Neutrophil (primary cell): Measurements from ENCODE around the gene CISH.
A peak's percentile ranks its signal among the peaks of the same experiment; 100 is the strongest.

Source experiments
- H3K27ac ChIP-seq: fragments of 200-600 bp; sonication (generic); 2 replicates; pipeline ENCODE4 v1.5.1; 2016; ENCODE audit warnings: mild to moderate bottlenecking, moderate library complexity
- H3K27me3 ChIP-seq: fragments of 200-600 bp; sonication (generic); 2 replicates; pipeline ENCODE4 v1.6.0; 2016; ENCODE audit warnings: mild to moderate bottlenecking
- H3K36me3 ChIP-seq: fragments of 200-600 bp; sonication (generic); 2 replicates; pipeline ENCODE4 v1.5.1; 2017
- H3K4me1 ChIP-seq, 2 experiments: fragments of 200-600 bp in 1 of 2; sonication (generic) in 1 of 2; 1 replicate in 1 of 2; 2 replicates in 1 of 2; pipeline versions ENCODE4 v1.5.1 to v1.6.1; 2013 to 2016; ENCODE audit warnings: low read depth in 1 of 2, low read length in 1 of 2, mild to moderate bottlenecking in 1 of 2, moderate library complexity in 1 of 2; ENCODE audit not compliant: control insufficient read depth in 1 of 2, insufficient read depth in 1 of 2
- H3K4me3 ChIP-seq, 2 experiments: fragments of 200-600 bp in 1 of 2; sonication (generic) in 1 of 2; 1 replicate in 1 of 2; 2 replicates in 1 of 2; pipeline ENCODE4 v1.5.1; 2013 to 2016; ENCODE audit warnings: low read depth in 1 of 2, low read length in 1 of 2, mild to moderate bottlenecking in 1 of 2, moderate library complexity in 1 of 2
- H3K9me3 ChIP-seq: fragments of 200-600 bp; sonication (generic); 2 replicates; pipeline ENCODE4 v1.5.1; 2016
- TF ChIP-seq, protein P1 (sequence below): fragments of 200-600 bp; sonication (generic); IDR thresholded peaks from 2 replicates; pipeline ENCODE4 v1.5.1; 2016; ENCODE audit warnings: antibody characterized with exemption

Gene CISH

DNA sequence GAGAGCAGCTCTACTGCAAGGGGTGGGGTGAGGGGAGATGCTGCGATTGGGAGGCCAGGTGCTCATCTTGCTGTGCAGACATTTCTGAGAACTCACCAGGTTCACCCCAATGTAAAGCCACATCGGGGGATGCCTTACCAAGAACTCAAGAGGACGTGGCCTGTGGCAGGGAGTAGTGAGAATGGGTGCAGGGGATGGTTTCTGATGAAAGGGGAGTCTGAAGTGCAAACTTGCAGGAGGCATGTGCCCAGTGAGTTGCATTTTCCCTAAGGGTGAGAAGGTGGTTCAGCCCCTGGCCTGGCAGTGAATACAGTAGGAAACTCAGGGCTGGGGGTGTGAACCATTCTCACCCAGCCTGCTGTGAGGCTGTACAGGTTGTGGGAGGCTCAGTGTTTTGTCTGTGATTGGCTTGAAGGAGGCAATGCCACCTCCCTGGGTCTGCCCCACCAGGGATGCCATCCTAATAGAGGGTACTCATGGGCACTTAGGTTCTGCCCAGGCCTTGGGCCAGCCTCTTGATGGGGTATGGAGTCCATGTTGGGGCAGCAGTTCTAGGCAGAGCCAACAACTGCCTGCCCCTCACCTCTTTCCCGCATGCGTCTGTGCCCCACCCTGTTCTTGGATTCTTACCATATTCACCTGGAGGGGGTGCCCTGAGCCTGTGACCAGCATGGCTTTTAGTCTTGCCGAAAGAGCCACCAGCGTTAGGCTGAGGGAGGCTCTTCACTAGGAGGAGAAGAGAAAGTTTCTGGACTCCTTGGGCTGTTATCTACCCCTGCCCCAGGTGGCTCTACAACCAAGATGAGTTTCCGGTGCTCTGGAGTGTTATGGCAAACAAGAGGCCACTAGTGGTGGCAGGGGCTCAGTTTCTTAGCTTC is 37.8 kb downstream of the CISH start:
- no peaks in the 10 kb centered on the region for H3K9me3 ChIP-seq
- no peak overlapping the region for H3K27ac ChIP-seq
- peaks cover 14 to 18% of the 10 kb centered on the region in 2 experiments for H3K4me1 ChIP-seq
- no peak overlapping the region for H3K4me3 ChIP-seq
- H3K27me3 ChIP-seq, result no peaks in the 10 kb centered on the region
- no peaks in the 10 kb centered on the region for H3K36me3 ChIP-seq
- TF ChIP-seq, protein P1, sequence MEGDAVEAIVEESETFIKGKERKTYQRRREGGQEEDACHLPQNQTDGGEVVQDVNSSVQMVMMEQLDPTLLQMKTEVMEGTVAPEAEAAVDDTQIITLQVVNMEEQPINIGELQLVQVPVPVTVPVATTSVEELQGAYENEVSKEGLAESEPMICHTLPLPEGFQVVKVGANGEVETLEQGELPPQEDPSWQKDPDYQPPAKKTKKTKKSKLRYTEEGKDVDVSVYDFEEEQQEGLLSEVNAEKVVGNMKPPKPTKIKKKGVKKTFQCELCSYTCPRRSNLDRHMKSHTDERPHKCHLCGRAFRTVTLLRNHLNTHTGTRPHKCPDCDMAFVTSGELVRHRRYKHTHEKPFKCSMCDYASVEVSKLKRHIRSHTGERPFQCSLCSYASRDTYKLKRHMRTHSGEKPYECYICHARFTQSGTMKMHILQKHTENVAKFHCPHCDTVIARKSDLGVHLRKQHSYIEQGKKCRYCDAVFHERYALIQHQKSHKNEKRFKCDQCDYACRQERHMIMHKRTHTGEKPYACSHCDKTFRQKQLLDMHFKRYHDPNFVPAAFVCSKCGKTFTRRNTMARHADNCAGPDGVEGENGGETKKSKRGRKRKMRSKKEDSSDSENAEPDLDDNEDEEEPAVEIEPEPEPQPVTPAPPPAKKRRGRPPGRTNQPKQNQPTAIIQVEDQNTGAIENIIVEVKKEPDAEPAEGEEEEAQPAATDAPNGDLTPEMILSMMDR, result no peak

DNA sequence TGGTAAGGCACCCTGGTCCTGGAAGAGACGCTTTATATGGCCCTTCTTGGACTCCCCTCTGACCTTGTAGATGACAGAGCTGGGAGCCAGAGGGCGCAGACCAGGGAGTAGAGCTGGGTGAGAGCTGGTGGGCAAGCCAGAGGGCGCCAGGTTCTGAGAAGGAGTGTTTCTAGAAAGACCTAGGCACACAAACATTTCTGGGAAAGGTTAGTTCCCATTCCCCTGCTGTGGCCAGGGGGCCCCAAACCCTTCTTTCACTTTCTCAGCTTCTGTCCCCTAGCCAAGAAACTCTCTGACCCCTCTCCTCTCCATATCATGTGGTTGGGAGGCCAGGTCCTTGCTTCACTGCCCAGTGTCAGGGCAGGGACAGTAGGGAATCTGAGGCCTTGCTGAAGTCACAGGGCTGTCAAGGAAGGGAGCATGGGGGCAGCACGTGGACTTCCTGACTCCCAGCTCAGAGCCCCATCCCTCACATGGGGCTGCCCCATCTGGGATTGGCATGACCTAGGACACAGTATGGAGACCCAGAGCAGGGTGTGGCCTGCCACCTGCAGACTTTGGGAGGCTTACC is 38.7 kb downstream of the CISH start:
- H3K4me1 ChIP-seq, result peaks cover 23 to 26% of the 10 kb centered on the region in 2 experiments
- no peaks in the 10 kb centered on the region for H3K36me3 ChIP-seq
- H3K9me3 ChIP-seq, result no peaks in the 10 kb centered on the region
- H3K27me3 ChIP-seq, result no peaks in the 10 kb centered on the region
- no peak overlapping the region for H3K27ac ChIP-seq
- TF ChIP-seq, protein P1, result no peak
- H3K4me3 ChIP-seq, result no peak overlapping the region

DNA sequence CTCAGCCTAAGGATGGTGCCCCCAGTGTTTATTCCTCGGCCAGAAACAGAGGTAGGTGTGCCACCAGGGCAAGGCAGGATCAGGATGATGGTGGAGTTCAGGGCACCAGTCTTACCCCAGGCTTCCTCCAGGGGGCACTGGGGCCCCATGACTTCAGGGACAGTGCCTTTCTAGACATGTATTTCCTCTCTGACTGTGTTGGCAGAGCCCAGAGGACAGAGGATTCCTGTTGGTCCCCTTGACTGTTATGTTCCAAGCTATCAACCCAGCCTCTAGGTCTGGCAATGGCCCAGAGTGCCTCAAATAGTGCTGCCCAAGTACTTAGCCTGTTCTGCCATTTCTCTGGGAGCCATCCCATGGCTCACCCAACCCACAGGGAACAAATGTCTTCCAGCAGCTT is 39.4 kb downstream of the CISH start:
- peaks cover 3% of the 10 kb centered on the region for H3K27me3 ChIP-seq
- no peak overlapping the region for H3K4me3 ChIP-seq
- peaks cover 29 to 33% of the 10 kb centered on the region in 2 experiments for H3K4me1 ChIP-seq
- no peaks in the 10 kb centered on the region for H3K36me3 ChIP-seq
- TF ChIP-seq, protein P1, result peak; percentile 97
- H3K9me3 ChIP-seq, result no peaks in the 10 kb centered on the region
- H3K27ac ChIP-seq, result no peak overlapping the region

DNA sequence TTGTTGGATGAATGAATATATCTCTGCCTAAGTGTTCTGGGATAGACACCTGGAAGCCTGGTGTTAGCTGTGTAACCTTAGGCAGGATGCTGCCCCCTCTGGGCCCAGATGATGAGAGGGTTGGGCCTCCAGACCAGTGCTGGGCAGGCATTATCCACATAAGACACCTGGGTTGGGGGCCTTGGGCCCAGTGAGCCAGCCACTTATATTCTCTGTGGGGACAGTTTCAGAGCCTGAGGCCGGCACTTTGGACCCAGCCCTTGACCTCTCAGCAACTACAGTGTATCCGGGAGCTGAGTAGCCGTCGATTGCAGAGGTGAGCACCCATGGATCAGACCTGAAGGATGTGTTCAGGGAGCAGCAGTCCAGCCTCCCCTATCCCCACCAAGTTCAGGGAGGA is 40.1 kb downstream of the CISH start:
- H3K4me1 ChIP-seq, result peaks cover 33 to 36% of the 10 kb centered on the region in 2 experiments
- H3K27ac ChIP-seq, result no peak overlapping the region
- H3K4me3 ChIP-seq, result no peak overlapping the region
- TF ChIP-seq, protein P1, result no peak
- no peaks in the 10 kb centered on the region for H3K36me3 ChIP-seq
- peaks cover 10% of the 10 kb centered on the region for H3K27me3 ChIP-seq
- no peaks in the 10 kb centered on the region for H3K9me3 ChIP-seq

DNA sequence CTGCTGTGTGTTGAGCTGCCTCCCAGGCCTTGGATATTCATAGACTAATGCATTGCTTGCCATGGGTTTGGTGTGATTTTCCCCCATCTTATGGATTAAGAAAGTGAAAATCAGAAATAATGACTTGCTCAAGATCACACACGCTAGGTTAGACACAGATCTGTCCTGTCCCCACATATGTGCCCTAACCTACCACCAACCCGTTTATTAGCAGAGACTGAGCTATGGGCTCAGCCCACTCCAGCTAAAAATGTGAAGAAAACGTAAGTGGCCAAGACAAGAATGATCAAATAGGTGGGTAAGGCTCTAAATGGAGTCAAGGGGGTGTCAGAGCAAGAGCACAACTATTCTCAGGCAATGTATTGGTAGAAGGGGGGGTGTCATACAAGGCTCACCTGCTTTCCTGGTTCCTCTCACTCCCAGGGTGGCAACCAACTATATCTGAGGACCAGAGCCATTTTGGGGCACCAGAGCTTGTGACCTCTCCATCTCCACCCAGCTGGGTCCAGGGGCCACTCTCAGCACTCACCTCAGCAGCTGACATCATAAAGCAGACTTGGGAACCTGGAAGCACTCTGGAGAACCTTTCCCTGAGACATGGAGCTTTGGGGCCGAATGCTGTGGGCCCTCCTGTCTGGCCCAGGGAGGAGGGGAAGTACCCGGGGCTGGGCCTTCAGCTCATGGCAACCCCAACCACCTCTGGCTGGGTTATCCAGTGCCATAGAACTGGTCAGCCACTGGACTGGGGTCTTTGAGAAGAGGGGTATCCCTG is 40.9 kb downstream of the CISH start:
- H3K36me3 ChIP-seq, result no peaks in the 10 kb centered on the region
- H3K27me3 ChIP-seq, result peaks cover 16% of the 10 kb centered on the region
- no peak overlapping the region for H3K4me3 ChIP-seq
- no peaks in the 10 kb centered on the region for H3K9me3 ChIP-seq
- peak overlapping the region; percentile 82 for H3K27ac ChIP-seq
- TF ChIP-seq, protein P1, result no peak
- H3K4me1 ChIP-seq, result peaks cover 33 to 36% of the 10 kb centered on the region in 2 experiments
